SK-N-SH treated with all-trans-retinoic acid at 6 μM for 48 hours (cell line): ENCODE data around the gene DDX60.

ENCODE experiments used
- CSRNP3 ChIP-seq: fragments of 250-450 bp; sonication (Bioruptor Pico); IDR thresholded peaks from 2 replicates; pipeline ENCODE4 v1.5.1; 2021; ENCODE audit warnings: mild to moderate bottlenecking, moderate library complexity
- OSR1 ChIP-seq: fragments of 250-450 bp; sonication (Bioruptor Pico); IDR thresholded peaks from 2 replicates; pipeline ENCODE4 v1.8.0; 2022; ENCODE audit warnings: moderate library complexity, mild to moderate bottlenecking, inconsistent platforms
- TCF4 ChIP-seq: fragments of 250-450 bp; sonication (Bioruptor Pico); IDR thresholded peaks from 2 replicates; pipeline ENCODE4 v1.8.0; 2021; ENCODE audit warnings: mild to moderate bottlenecking, moderate library complexity, borderline replicate concordance
- TF ChIP-seq, protein P1 (sequence below): fragments of 250-450 bp; sonication (Bioruptor Pico); IDR thresholded peaks from 2 replicates; pipeline ENCODE4 v1.5.1; 2020; ENCODE audit warnings: low read depth, mild to moderate bottlenecking, moderate library complexity

DNA sequence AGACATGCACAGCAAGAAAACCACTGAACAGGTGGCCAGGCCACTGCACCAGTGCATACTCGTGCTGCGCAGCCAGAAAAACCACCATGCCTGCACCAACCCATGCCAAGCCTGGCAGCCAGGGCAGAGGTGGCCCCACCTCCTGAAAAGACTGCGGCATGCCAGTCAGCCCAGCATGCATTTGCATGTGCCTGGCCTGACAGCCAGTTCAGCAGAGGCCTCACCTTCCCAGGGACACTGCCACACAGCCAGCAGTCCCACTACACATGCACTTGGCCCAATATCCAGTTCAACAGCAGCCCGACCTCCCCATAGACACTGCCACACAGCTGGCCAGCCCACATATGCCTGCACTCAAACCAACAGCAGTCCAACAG lies 43.5 kb upstream of the DDX60 start:
- no peak for TF ChIP-seq CSRNP3 (CRISPR knock-in tag)
- TF ChIP-seq, protein P1, sequence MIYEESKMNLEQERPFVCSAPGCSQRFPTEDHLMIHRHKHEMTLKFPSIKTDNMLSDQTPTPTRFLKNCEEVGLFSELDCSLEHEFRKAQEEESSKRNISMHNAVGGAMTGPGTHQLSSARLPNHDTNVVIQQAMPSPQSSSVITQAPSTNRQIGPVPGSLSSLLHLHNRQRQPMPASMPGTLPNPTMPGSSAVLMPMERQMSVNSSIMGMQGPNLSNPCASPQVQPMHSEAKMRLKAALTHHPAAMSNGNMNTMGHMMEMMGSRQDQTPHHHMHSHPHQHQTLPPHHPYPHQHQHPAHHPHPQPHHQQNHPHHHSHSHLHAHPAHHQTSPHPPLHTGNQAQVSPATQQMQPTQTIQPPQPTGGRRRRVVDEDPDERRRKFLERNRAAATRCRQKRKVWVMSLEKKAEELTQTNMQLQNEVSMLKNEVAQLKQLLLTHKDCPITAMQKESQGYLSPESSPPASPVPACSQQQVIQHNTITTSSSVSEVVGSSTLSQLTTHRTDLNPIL (CRISPR knock-in tag) = no peak
- TF ChIP-seq TCF4 (CRISPR knock-in tag) = no peak
- TF ChIP-seq OSR1 (CRISPR knock-in tag) = no peak
